ENCODE measurements around the gene LPCAT1. TPM values are rescaled to one million over a fixed set of nuclear protein-coding genes. Genes with fewer than 3 reads are reported as not detected.

Gene LPCAT1
- total and polyA plus RNA-seq, 2 of the 13 experiments (the other 11 are each of a cell fraction or from before 2014, with no cell fraction given): 29.8 to 90.6 TPM

DNA sequence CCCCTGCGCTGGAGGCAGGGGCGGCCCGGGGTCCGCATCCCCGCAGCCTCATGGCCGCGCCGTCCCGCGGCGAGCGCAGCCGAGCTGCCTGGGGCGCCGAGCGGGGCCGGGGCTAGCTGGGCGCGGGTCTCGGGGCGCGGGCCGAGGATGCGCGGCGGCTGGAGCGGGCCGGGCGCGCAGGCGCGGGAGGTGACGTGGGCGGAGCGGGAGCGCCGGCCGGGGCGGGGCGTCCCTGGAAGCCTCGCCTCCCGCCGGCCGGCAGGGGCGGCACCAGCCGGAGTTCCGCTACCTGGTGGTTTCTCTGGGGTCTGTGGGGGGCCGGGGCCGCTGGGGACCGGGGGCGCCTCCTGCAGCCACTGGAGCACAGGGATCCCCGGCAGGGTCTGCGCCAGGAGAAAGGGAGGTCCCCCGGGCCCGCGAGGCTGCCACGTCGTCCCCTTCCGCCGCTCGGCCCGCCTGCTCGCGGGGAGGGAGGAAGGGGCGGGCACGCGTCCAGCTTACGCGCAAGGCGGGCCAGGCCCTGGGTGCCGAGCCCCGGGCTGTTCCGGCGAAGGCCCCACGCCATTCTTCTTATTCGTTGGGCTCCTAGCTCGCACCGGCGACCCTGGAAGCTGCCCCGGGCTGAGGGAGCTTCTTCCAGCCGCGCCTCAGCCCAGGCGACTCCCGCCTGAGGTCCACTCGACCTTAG lies at the start of gene LPCAT1 (continued):
- TF ChIP-seq ZNF567 (CRISPR knock-in tag; IDR thresholded peaks at IDR 0.05; ENCODE audit: borderline replicate concordance): no peak
- peak; percentile 8; the same call in 1 of the 2 replicates for TF ChIP-seq ZNF768 (CRISPR knock-in tag; IDR thresholded peaks at IDR 0.05)
- TF ChIP-seq RFX3 (CRISPR knock-in tag; IDR thresholded peaks at IDR 0.05): no peak
- 0 out of 2 replicates have a peak, but pooled peaks have one; percentile 44 for TF ChIP-seq AHR (CRISPR knock-in tag; IDR thresholded peaks at IDR 0.05)
- TF ChIP-seq, protein P1, sequence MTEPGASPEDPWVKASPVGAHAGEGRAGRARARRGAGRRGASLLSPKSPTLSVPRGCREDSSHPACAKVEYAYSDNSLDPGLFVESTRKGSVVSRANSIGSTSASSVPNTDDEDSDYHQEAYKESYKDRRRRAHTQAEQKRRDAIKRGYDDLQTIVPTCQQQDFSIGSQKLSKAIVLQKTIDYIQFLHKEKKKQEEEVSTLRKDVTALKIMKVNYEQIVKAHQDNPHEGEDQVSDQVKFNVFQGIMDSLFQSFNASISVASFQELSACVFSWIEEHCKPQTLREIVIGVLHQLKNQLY (CRISPR knock-in tag; IDR thresholded peaks at IDR 0.05): no peak
- no peak for TF ChIP-seq CAMTA2 (CRISPR knock-in tag; IDR thresholded peaks at IDR 0.05; ENCODE audit: borderline replicate concordance)
- TF ChIP-seq, protein P2, sequence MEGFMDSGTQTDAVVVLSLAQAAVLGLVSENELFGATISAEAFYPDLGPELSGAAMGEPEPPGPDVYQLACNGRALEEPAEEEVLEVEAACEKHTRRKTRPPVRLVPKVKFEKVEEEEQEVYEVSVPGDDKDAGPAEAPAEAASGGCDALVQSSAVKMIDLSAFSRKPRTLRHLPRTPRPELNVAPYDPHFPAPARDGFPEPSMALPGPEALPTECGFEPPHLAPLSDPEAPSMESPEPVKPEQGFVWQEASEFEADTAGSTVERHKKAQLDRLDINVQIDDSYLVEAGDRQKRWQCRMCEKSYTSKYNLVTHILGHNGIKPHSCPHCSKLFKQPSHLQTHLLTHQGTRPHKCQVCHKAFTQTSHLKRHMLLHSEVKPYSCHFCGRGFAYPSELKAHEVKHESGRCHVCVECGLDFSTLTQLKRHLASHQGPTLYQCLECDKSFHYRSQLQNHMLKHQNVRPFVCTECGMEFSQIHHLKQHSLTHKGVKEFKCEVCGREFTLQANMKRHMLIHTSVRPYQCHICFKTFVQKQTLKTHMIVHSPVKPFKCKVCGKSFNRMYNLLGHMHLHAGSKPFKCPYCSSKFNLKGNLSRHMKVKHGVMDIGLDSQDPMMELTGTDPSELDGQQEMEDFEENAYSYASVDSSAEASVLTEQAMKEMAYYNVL (CRISPR knock-in tag; IDR thresholded peaks at IDR 0.05; ENCODE audit: borderline replicate concordance): peak; percentile 28; the same call in 1 of the 2 replicates
- peak; percentile 28; the same call in 1 of the 2 replicates for TF ChIP-seq ARNT2 (CRISPR knock-in tag; IDR thresholded peaks at IDR 0.05; ENCODE audit: low read depth)
- no peak for TF ChIP-seq BCL6 (CRISPR knock-in tag; IDR thresholded peaks at IDR 0.05)
- TF ChIP-seq, protein P3, sequence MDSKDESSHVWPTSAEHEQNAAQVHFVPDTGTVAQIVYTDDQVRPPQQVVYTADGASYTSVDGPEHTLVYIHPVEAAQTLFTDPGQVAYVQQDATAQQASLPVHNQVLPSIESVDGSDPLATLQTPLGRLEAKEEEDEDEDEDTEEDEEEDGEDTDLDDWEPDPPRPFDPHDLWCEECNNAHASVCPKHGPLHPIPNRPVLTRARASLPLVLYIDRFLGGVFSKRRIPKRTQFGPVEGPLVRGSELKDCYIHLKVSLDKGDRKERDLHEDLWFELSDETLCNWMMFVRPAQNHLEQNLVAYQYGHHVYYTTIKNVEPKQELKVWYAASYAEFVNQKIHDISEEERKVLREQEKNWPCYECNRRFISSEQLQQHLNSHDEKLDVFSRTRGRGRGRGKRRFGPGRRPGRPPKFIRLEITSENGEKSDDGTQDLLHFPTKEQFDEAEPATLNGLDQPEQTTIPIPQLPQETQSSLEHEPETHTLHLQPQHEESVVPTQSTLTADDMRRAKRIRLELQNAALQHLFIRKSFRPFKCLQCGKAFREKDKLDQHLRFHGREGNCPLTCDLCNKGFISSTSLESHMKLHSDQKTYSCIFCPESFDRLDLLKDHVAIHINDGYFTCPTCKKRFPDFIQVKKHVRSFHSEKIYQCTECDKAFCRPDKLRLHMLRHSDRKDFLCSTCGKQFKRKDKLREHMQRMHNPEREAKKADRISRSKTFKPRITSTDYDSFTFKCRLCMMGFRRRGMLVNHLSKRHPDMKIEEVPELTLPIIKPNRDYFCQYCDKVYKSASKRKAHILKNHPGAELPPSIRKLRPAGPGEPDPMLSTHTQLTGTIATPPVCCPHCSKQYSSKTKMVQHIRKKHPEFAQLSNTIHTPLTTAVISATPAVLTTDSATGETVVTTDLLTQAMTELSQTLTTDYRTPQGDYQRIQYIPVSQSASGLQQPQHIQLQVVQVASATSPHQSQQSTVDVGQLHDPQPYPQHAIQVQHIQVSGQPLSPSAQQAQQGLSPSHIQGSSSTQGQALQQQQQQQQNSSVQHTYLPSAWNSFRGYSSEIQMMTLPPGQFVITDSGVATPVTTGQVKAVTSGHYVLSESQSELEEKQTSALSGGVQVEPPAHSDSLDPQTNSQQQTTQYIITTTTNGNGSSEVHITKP (CRISPR knock-in tag; IDR thresholded peaks at IDR 0.05; ENCODE audit: low read depth): no peak
- peak; percentile 80 for TF ChIP-seq GABPB1 (CRISPR knock-in tag; IDR thresholded peaks at IDR 0.05)
- TF ChIP-seq, protein P4, sequence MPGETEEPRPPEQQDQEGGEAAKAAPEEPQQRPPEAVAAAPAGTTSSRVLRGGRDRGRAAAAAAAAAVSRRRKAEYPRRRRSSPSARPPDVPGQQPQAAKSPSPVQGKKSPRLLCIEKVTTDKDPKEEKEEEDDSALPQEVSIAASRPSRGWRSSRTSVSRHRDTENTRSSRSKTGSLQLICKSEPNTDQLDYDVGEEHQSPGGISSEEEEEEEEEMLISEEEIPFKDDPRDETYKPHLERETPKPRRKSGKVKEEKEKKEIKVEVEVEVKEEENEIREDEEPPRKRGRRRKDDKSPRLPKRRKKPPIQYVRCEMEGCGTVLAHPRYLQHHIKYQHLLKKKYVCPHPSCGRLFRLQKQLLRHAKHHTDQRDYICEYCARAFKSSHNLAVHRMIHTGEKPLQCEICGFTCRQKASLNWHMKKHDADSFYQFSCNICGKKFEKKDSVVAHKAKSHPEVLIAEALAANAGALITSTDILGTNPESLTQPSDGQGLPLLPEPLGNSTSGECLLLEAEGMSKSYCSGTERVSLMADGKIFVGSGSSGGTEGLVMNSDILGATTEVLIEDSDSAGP (CRISPR knock-in tag; IDR thresholded peaks at IDR 0.05; ENCODE audit: borderline replicate concordance): peak; percentile 50; the same call in 1 of the 2 replicates
- no peak for TF ChIP-seq HMG20B (CRISPR knock-in tag; conservative IDR thresholded peaks at IDR 0.05)
- TF ChIP-seq, protein P5, sequence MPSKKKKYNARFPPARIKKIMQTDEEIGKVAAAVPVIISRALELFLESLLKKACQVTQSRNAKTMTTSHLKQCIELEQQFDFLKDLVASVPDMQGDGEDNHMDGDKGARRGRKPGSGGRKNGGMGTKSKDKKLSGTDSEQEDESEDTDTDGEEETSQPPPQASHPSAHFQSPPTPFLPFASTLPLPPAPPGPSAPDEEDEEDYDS (CRISPR knock-in tag; IDR thresholded peaks at IDR 0.05): no peak
- no peak for TF ChIP-seq ATF7-NPFF (CRISPR knock-in tag; IDR thresholded peaks at IDR 0.05; ENCODE audit: low read depth)
- TF ChIP-seq, protein P6, sequence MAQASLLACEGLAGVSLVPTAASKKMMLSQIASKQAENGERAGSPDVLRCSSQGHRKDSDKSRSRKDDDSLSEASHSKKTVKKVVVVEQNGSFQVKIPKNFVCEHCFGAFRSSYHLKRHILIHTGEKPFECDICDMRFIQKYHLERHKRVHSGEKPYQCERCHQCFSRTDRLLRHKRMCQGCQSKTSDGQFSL (CRISPR knock-in tag; IDR thresholded peaks at IDR 0.05): no peak
- no peak for TF ChIP-seq ZNF749 (CRISPR knock-in tag; IDR thresholded peaks at IDR 0.05; ENCODE audit: borderline replicate concordance)
- 0 out of 2 replicates have a peak, but pooled peaks have one; percentile 5 for TF ChIP-seq RFXAP (CRISPR knock-in tag; IDR thresholded peaks at IDR 0.05; ENCODE audit: borderline replicate concordance)
- peak; percentile 11; the same call in 1 of the 2 replicates for TF ChIP-seq FOXK1 (CRISPR knock-in tag; IDR thresholded peaks at IDR 0.05; ENCODE audit: borderline replicate concordance, low read depth)

Data from HepG2 (cell line).